Activated T-helper 1 cell treated with Interleukin-2 at 50 U/mL for 16 hours (primary cell): ENCODE measurements around the gene HLA-DMB.
A peak's percentile ranks its signal among the peaks of the same experiment; 100 is the strongest.

Source experiments
- DNase-seq: peaks from one replicate; pipeline ENCODE4 v3.0.0-alpha.2; 2020; ENCODE audit warnings: low read depth

Gene HLA-DMB

DNA sequence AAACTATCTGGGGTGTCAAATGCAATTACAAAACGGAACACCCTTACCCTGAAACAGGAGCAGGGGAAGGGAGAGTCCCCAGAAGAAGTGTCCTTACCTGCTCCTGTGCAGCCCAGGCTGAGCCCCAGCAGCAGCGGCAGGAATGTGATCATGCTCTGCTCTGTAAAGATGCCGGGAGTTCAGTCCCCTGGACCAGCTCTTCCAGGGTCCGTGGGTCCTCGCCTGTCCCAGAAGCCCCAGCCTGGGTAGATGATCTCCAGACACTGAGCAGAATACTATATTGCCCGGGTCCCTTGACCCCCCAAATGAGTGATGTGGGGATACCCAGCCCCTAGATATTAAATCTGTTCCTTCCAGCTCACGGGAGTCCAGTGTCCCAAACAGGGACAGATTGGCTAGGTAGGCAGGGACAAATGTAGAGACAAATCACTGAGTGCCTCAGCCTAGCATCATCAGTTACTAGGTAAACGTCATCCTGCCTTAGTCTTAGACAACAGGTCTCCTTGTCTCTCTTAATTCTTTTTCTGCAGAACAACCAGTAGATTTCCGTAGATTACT lies at the start of gene HLA-DMB:
TSS of gene HLA-DMB (minus strand) at position 373 of the 558 bp plus-strand sequence. CDS start at position 152, 221 bp downstream.
- DNase-seq, result no peak

DNA sequence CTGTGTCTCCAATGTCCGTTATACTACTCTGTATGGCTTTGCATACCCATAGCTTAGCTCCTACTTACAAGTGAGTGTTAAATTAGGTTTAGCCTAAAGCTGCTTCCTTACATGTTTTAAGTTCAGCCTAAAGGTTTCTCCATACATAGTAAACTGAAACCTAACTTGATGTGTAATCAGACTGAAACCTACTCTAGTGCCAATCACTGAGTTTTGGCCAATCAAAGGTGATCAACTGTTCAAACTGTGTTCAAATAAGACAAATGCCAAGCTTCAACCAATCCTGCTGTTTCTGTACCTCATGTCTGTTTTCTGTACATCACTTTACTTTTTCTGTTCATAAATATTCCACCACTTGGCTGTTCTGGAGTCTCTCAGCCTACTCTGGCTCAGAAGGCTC lies 48.5 kb upstream of the HLA-DMB start:
- DNase-seq, result no peak

DNA sequence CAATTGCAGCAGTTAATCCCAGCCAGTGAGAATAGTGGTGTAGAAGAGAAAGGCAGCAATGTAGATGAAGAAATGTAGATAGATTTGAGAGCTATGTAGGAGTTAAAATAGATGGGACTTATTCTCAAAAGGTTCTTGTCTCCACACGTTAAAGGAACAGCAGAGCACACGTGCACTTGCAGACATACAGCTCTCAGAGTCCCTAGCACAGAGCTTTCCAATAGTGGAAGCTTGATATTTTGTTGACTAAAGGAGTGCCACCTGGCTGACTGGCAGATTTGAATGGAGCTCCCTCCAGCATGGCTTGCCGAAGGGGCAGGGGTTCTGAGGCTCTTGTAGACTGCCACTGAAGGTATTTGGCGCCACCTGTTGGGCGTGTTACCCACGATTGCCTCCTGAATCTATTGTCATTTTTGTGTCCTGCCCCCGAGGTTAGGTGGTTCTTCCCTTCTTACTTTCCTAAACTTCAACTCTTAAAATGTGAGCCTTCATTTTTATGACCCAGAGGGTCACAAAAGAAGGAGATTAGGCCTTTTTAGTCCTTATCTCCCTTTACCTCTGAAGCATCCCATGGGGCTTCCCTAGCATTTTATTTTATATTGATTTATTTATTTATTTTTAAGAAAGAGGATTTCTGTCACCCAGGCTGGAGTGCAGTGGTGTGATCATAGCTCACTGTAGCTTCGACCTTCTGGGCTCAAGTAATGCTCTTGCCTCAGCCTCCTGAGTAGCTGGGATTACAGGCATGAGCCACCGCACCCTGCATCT lies 44.0 kb upstream of the HLA-DMB start:
- peak; percentile 73 for DNase-seq

DNA sequence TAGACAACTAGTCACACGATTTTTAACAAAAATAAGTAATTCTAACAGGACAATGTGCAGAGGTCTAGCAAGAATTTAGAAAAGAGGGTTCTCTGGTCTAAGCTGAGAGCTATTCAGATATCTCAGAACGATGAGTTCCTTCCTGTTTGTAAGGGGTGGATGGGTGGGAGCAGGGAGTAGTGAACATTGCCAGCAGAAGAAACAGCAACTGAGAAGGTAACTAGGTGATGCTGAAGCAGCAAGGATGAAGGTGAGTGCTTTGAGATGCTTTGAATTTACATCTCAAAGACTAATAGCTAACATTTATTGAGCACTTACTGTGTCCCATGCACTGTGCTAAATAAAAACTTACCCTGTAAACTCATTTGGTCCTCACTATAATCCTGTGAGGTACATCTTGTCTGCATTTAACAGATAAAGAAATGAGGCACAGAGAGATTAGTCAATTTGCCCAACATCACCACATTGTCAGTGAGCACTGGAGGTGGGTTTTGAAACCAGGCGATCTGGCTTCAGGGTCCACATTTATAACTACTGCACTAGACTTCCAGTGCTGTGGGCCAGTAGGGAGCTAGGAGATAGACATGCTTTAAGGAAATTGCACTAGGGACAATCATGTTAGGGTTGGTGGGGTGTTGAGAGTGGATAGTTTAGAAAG lies 43.3 kb upstream of the HLA-DMB start:
- DNase-seq, result no peak

DNA sequence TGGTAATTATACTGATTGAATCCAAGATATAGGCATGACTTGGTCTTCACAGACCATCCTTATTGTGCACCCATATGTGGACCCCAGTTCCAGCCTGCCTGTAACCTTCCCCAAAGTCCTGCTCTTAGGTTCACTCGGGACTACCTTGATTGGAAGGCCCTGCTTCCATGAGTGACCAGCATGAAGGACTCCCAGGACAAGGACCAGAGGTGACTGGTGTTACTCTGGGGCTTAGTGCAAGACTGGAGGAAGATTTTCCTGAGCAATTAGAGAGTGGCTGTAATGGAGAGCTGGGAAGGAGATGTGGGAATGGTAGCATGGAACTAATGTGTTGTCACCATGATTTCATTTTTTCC lies 42.6 kb upstream of the HLA-DMB start:
- DNase-seq, result no peak

DNA sequence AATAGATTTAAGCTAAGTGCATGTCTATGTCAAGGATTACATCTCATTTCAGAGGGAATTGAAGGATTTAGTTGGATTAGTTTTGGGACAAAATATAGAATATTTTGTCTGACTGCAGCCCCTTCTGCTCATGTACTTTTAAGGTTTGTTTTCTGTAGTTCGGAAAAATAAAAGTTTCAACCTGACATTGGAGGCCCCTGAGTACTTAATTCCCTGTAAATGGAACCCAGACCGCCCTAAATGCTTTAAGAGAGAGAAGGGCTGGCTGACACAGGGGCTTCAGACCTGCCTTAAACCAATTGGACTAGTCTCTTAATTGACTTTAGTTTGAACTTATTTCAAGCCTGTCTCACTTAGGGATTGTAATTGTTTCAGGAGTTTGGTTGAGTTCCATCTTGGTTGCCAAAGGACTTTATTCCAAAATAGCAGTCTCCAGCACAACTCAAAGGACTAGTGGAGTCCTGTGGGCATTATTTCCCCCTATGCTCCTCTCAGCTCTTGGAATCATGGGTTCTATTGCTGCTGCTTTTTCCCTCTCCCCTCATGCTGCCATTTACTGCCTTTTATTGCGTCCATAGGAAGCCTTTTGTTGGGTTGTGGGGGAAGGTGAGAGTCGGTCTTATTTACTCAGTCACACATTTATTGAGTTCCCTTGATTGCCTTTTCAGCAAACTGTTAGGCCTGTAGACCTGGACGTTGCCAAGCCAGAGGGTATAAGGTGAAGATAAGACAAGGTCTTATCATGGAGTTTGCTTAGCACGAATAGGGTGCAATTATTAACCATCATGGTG lies 42.1 kb upstream of the HLA-DMB start:
- DNase-seq, result no peak

DNA sequence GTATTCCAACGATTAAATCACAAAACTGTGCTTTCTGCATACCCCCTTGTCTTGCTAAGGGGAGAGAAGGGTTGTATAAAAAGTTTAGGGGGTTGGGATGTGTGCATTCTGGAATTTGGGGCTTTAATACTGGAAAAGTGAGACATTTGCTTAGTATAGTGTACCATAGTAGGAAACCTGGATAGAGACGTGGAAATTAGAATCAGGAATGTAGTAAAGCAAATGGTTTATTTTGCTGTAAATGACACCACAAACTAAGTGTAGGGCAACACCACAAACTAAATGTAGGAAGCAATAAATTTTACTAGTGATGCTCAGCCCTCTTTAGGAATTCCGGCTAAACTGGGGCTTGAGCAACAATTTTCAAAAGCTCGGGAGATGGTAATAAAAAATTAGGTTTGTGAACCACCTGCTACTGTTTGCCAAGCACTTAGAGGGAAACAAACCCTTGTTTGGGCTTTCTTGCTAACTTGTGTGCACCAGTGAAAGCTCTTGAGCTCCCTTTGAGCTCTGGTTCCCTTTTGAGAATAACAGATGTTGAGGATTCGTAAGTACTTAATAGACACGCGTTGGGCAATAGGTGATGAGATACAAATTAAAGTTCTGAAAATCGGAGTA lies 41.4 kb upstream of the HLA-DMB start:
- DNase-seq, result no peak

DNA sequence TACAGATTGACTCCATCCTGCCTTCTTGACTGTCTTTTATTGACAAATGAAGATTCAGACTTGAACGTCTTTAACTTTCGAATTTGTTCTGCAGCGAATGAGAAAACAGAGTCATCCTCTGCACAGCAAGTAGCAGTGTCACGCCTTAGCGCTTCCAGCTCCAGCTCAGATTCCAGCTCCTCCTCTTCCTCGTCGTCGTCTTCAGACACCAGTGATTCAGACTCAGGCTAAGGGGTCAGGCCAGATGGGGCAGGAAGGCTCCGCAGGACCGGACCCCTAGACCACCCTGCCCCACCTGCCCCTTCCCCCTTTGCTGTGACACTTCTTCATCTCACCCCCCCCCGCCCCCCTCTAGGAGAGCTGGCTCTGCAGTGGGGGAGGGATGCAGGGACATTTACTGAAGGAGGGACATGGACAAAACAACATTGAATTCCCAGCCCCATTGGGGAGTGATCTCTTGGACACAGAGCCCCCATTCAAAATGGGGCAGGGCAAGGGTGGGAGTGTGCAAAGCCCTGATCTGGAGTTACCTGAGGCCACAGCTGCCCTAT lies 39.7 kb upstream of the HLA-DMB start:
- DNase-seq, result no peak

DNA sequence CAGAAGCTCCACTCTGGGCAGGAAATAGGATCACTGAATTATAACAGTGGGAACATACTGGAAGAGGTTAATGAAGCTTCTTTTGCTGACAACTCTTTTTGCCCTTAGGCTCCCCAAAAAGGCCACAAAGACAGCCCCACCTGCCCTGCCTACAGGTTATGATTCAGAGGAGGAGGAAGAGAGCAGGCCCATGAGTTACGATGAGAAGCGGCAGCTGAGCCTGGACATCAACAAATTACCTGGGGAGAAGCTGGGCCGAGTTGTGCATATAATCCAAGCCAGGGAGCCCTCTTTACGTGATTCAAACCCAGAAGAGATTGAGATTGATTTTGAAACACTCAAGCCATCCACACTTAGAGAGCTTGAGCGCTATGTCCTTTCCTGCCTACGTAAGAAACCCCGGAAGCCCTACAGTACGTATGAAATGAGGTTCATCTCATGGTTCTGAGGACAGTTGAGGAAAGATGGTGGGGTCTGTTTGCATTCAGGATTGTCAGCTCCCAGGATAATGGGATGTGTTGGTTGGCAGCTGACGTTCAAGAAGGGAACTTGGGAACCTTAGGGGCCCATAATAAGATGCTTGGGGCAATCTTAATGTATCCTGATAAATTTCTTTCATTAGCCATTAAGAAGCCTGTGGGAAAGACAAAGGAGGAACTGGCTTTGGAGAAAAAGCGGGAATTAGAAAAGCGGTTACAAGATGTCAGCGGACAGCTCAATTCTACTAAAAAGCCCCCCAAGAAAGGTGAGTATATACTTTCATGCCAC lies 39.1 kb upstream of the HLA-DMB start:
- DNase-seq, result no peak

DNA sequence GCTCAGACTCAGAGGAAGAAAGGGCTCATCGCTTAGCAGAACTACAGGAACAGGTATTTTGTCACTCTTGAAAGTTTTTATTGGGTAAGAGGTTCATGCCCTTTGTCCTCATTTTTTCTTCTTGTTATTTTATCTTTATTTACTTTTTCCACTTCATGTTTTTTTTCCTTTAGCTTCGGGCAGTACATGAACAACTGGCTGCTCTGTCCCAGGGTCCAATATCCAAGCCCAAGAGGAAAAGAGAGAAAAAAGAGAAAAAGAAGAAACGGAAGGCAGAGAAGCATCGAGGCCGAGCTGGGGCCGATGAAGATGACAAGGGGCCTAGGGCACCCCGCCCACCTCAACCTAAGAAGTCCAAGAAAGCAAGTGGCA lies 37.1 kb upstream of the HLA-DMB start:
- no peak for DNase-seq

DNA sequence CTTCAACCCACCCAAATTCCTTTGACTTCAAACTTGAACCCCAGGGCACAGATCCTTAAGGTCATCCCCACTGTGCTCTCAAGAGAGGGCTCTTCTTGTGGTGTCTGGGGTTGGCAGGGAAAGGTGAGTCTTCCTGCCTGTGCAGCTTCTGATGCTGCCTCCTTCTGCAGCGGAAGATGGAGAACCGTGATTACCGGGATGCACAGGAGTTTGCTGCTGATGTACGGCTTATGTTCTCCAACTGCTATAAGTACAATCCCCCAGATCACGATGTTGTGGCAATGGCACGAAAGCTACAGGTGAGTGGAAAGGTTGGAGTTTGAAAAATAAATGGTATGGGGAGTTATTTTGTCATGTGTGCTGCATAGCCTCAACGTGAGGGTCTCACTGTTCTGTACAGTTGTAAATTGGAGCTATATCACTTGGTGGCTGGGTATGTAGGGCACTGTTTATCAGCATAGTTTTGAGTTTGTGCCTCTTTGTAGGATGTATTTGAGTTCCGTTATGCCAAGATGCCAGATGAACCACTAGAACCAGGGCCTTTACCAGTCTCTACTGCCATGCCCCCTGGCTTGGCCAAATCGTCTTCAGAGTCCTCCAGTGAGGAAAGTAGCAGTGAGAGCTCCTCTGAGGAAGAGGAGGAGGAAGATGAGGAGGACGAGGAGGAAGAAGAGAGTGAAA lies 36.6 kb upstream of the HLA-DMB start:
- DNase-seq, result no peak

DNA sequence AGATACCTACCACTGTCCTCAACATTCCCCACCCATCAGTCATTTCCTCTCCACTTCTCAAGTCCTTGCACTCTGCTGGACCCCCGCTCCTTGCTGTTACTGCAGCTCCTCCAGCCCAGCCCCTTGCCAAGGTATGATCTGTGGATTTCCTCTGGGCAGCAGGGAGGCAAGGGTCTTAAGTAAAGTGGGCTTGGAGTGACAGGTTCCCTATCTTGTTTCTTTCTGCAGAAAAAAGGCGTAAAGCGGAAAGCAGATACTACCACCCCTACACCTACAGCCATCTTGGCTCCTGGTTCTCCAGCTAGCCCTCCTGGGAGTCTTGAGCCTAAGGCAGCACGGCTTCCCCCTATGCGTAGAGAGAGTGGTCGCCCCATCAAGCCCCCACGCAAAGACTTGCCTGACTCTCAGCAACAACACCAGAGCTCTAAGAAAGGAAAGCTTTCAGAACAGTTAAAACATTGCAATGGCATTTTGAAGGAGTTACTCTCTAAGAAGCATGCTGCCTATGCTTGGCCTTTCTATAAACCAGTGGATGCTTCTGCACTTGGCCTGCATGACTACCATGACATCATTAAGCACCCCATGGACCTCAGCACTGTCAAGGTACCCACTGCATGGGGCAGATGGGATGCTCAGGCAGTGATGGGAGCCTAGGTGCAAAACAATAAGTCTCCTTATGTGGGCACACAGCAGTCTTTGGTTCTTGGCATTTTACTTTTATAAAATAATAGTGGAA lies 35.7 kb upstream of the HLA-DMB start:
- DNase-seq, result no peak

DNA sequence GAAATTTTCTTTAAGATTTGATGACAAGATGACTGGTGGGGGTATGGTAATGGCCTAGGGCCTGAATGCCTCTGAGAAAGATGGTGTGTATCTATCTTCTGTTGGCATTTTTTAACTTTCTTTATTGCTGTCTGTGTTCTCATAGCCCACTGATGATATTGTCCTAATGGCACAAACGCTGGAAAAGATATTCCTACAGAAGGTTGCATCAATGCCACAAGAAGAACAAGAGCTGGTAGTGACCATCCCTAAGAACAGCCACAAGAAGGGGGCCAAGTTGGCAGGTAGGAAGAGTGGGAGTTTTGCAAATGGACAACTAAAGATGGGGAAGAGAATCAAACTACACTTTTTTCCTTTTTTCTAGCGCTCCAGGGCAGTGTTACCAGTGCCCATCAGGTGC lies 35.1 kb upstream of the HLA-DMB start:
- DNase-seq, result no peak

DNA sequence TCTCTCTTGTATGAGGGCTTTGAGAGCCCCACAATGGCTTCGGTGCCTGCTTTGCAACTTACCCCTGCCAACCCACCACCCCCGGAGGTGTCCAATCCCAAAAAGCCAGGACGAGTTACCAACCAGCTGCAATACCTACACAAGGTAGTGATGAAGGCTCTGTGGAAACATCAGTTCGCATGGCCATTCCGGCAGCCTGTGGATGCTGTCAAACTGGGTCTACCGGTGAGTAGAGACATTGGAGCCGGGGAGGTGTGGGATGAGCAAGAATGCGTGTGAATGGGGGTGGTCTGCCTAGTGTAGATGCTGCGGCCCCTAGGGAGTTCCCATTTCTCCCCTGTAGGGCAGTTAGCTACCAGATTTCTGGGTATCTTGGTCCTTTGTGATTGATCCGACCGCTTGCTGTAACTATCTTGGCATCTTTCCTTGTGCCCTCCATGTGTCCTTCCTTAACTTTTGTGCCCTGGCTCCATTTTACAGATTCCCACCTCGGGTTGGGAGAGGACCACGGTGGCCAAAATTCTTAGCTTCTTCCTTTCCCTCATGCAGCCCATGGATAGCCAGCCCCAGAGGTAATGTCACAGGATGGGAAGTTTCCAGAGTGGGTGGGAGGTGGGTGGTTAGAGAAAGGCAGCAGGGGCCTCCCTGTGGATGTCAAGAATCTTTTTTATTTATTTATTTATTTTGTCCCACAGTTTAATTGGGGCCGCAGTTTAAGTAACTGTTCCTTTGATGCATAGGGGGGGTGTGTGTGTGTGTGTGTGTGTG lies 33.9 kb upstream of the HLA-DMB start:
- DNase-seq, result no peak

DNA sequence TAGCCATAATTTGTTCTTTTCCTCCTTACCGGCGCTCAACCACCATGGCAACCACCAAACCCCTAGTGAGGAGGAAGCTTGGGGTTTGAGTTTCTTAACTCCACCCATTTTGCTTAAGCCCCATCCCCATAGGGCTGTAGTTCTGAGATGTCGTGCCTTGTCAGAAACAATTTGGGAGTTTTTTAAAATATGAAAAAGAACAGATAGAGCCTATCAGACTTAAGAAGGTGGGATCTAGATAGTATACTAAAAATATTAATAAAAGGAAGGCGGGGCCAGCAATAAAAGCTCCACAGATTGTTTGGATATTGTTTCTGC lies 33.1 kb upstream of the HLA-DMB start:
- no peak for DNase-seq

DNA sequence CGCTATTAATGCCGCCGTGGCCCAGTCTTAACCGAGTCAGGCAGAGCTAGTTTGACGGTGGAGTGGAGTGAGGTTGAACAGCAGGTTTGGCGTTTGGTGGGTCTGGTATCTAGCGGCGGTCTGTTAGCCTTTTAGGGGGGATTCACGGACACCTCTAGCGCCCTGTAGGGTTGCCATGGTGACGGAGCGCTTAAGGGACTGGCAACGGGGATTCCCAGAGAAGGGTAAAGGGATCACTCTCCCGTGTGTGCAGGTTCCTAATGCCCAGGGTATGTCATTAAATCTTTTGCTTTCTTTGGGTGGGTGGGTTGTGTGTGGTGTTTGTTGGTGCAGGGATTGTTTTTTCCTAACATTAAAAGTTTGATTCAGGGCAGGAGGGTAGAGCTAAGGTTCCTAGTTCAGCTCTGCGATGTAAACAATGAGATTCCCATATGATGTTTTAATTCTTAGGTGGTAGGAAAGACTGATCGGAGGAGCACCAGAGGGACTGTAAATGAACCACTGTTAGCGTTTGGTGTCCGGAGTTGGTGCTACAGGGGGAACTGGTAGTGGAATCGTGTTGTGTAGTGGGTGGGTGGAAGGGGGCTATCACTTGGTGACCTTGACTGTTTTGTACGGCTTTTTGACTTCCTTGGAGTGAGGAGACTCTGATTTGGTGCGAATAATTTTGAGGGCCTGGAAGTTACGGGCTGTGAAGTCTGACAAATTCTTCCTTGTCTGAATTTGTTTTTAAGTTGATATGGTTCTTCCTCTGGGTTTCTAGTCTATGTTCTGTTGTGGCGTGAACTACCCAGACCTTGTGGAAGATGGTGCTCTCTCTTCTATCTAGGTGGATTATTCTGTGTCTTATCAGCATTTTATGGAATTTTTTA lies 32.6 kb upstream of the HLA-DMB start:
- DNase-seq, result peak; percentile 34

DNA sequence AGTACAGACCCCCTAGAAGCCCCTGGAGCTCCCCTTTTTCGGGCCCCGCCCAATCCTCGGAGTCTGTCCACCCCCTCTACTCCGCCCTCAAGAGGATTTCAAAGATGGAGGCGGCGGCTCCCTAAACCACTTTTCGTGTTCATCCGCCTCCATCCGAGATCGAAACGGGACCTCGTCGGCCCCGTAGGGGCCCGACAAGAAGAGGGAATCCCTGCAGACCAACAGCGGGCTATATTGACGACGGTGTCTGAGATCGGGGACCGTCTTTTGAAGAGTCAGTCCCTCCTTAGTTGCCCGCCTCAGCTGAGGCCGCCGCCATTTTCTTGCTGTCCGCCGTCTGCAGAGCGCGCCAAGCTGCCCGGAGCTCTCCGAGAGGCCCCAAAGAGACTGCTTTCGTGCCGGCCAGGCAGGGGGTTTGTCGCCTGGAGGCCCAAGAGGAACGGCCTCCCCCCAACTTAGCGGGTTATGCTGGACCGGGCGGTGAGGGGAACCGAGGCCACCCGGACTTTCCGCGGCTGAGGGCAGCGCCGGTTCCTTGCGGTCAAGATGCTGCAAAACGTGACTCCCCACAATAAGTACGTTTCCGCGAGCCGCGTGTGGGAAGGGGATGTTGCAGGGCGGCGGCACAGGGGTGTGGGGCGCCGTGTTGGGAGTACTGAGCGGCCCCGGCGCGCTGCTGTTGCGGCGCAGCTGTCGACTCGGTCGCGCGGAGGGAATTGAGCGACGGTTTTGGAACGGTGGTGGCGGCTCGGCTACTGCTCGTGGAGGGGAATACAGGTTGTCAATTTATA lies 31.7 kb upstream of the HLA-DMB start:
- peak; percentile 47 for DNase-seq
